GM19324 (cell line): ENCODE results near the gene DNASE1L3.
"Not testable (repeated sequence)": the region's sequence is repeated elsewhere in the genome, so short reads cannot be mapped to it uniquely, and the experiment has no call there.

ENCODE experiments used
- ATAC-seq: cut with Tn5 transposase; IDR thresholded peaks from one replicate; pipeline ENCODE4 v1.9.1; 2021; ENCODE audit warnings: mild to moderate bottlenecking, moderate library complexity; ENCODE audit not compliant: unreplicated experiment, low FRiP score

DNASE1L3 gene

DNA sequence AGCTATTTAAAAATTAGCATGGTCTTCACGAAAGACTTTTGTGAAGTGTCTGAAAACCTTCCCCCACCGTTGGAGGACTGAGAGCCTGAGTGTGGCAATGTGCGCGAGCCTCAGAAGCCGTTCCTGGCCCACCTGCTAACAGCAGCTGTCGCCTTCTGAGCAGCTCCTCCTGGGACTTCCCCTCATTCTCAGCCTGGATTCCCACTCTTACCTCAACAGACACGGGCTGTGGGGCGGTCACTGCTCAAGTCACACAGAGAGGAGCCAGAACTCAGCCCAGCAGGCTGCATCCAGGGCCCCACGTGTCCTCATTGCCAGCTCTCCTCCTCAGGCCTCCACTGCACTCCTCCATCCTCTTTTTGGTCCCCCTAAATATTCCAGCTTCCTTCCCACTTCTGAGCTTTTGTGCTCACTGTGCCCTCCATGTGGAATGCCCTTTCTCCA, 7.8 kb downstream of the DNASE1L3 start:
- no peak for ATAC-seq

- not testable (repeated sequence) for ATAC-seq
Measured at GRCh38 chr3:58201451-58201850, 9.3 kb downstream of the DNASE1L3 start.

DNA sequence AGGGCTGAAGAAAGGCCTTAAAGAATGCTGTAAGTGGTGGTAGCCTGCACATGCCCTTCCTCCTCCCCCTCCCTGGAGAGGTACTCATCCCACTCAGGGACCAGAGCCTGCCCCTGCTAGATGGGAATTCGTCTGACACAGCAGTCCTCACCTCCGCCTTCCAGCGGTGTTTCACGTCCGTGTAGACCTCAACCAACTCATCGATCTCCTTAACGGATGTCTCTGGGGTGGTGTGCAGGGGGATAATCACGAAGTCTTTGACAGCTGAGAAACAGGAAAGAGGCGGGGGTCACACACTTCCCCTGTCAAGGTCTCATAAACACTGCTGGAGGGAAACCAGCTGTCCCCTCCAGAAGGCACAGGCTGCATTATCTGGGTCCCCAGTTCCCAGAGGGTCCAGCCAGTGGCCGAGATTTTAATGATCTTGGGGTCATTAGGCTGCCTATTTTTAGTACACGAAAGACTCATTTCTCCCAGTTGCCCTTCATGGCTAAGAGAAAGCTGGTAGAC, 9.9 kb downstream of the DNASE1L3 start:
- ATAC-seq: no peak

GRCh38 chr3:58200121-58200709, 10.6 kb downstream of the DNASE1L3 start:
- no peak for ATAC-seq

DNA sequence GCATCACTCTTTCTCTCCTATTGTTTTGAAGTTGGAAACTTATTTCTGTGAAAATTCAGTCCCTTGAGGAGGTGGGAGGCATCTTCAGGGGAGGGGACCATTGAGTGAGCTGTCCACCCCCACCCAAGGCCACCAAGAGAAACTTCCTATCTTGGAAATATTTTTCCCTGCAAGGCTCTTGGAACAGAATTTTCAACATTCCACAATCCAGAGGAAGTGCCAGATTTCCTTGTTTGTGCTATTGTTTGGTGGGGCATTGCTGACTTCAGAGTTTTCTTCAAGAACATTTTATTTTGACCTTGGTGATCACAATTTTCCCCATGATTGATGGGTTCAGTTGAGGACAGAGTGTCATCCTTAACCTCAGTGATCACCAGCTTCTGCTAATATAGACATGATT, 12.0 kb downstream of the DNASE1L3 start:
- no peak for ATAC-seq

DNA sequence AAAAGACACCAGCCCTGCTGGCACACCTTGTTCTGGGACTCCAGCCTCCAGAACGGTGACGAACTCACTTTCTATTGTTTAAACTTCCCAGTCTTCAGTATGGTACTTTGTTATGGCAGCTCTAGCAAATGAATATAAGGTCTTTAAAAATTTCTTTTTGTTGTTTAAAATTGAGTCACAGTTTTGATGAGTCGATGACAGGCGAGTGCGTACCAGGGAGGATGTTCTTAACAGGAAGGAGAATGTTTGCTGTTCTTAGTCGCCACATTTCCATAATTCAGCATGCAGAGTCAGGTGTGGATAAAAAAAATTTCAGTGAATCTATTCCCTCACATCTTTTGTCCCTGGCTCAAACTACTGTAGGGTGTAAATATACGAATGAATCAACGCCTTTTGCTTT, 12.4 kb downstream of the DNASE1L3 start:
- ATAC-seq: no peak

- ATAC-seq: no peak
Measured at GRCh38 chr3:58197588-58197987, 13.2 kb downstream of the DNASE1L3 start.

DNA sequence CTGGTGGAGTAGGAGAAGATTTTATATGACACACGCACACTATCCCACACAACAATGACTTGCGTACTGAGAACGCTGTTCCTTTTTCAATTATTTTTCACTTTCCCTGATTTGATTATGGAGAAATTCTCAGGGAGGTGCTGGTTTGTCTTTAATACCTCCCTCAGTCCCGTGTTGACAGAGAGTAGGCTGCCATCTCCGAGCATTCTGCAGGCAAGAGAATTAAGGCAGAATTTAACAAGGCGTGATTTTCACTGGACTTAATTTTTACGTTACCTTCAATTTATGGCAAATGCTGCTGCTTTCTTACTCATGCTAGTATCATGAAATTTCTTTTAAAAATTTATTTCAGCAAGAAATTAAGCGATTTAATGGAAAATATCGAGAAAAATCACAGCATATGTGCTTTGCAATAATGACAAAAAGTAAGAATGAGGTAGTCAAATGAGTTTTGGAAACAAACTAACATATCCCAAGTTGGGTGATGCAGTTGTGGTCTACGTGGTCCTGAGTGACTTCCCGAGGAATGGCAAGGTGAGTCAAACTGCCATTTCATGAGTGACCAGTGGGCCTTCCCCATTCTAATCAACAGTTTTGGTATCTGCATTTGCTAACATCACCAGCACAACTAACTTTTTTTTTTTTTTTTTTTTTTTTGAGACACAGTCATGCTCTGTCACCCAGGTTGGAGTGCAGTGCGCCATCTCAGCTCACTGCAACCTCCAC, 16.9 kb downstream of the DNASE1L3 start:
- ATAC-seq: no peak

- ATAC-seq: no peak
Measured at GRCh38 chr3:58192069-58192468, 18.7 kb downstream of the DNASE1L3 start.

GRCh38 chr3:58191361-58191991, 19.3 kb downstream of the DNASE1L3 start:
- ATAC-seq: no peak

DNA sequence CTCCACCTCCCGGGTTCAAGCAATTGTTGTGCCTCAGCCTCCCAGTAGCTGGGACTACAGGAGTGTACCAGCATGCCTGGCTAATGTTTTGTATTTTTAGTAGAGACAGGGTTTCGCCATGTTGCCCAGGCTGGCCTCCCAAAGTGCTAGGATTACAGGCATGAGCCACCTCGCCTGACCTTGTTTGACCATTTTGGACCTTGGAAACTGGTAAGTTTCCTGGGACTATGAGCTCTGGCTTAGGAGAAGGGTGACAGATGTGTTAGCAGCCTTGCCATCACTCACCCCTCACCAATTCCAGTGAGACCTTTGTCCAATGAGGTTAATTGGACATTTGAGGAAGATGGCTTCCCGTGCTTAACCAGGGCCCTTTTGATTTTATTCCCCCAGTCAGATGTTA, 19.9 kb downstream of the DNASE1L3 start:
- no peak for ATAC-seq

DNA sequence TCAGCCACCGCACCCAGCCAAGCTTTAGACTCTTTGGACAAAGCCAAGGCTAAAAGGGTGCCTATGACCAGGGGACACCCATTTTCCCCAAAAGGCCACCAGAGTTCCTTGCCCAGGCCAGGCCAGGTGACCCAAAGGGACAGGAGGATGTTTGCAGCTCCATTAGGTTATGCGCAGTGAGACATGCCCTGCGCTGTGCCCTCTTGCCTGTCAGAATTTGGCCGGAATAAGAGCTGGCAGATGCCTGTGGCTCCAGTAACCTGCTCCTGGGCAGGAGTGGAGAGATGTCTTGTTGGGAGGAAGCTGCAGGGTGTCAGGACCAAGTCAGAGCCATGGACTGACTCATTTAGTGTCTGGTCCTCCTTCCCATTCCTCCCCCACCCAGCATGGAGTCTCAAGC, 20.5 kb downstream of the DNASE1L3 start:
- ATAC-seq: no peak

DNA sequence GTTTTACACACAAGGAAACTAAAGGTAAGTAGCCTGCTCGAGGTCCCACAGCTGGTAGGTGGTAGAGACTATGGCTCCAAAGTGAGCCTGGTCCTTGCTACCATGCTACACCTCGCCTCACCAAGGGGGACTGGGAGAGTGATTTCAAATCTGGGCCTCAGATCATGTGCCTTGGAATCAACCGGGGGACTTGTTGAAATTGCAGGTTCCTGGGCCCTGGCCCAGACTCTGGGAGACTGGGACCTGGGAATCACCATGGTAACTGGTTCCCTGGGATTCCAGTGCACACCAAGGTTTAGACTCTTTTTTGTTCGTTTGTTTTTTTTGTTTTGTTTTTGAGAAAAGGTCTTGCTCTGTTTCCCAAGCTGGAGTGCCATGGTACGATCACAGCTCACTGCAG, 21.1 kb downstream of the DNASE1L3 start:
- no peak for ATAC-seq

GRCh38 chr3:58188921-58189451, 21.8 kb downstream of the DNASE1L3 start:
- ATAC-seq: no peak

GRCh38 chr3:58188173-58188564, 22.6 kb downstream of the DNASE1L3 start:
- no peak for ATAC-seq

DNA sequence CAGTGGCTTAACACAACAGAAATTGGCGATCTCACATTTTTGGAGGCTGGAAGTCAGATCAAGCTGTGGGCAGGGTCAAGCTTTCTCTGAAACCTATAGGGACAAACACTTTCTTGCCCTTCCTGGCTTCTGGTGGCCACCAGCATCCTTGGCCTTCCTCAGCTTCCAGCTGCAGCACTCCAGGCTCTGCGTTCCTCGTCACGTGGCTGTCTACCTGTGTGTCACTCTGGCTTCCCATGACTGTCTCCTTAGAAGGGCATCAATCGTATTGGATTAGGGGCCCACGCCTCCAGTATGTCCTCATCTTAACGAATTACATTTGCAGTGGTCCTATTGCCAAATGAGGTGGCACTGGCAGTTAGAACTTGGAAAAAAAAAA, 25.8 kb downstream of the DNASE1L3 start:
- no peak for ATAC-seq

GRCh38 chr3:58184309-58184981, 26.3 kb downstream of the DNASE1L3 start:
- no peak for ATAC-seq

- no peak for ATAC-seq
Measured at GRCh38 chr3:58183891-58184290, 26.9 kb downstream of the DNASE1L3 start.

GRCh38 chr3:58183221-58183620, 27.6 kb downstream of the DNASE1L3 start:
- ATAC-seq: no peak

DNA sequence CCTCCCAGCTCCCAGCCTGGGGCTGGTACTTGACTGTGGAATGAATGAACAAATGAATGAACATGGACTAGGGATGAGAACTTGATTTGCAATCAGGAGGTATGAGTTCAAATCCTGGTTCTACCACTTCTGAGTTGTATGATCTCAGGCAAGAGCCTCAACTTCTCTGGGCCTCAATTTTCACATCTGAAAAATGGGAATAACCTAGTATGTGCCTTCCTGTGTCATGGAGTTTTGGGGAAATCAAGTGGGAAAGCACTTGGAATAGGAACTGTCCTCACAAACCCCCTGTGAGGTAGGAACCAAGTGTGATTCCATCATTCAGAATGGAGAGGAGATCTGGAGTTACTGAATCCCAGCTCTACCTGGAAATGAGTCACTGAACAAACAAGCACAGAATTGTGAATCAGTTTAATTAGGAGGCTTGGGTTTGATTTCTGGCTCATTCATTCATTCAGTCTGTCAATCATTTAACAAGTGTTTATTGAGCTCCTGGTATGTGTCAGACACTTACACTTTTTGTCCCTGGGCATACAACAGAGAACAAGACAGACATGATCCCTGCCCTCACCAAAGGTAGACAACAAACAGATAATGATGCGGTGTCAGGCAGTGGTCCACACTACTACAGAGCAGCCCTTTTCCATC, 29.7 kb downstream of the DNASE1L3 start:
- ATAC-seq: no peak
